ENCODE measurements around the gene SMCP.

DNA sequence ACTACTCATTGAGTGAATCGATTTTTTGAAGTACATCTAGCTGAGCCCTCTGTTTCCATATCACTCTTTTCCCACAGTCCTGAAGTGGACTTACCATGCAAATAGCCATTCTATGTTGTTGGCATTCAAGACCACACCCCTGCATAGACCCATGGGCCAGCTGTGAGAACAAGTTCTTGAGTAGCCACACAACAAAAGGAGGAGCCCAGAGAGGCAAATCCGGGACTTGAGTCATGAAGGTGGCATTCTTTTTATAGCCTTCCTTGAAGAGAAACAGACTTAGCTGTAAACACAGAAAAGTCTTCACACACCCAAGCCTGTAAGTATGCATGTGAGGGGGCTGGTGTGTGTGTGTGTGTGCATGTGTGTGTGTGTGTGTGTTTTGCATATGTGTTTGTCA is 55.1 kb downstream of the SMCP start:
- TF ChIP-seq, protein P1, sequence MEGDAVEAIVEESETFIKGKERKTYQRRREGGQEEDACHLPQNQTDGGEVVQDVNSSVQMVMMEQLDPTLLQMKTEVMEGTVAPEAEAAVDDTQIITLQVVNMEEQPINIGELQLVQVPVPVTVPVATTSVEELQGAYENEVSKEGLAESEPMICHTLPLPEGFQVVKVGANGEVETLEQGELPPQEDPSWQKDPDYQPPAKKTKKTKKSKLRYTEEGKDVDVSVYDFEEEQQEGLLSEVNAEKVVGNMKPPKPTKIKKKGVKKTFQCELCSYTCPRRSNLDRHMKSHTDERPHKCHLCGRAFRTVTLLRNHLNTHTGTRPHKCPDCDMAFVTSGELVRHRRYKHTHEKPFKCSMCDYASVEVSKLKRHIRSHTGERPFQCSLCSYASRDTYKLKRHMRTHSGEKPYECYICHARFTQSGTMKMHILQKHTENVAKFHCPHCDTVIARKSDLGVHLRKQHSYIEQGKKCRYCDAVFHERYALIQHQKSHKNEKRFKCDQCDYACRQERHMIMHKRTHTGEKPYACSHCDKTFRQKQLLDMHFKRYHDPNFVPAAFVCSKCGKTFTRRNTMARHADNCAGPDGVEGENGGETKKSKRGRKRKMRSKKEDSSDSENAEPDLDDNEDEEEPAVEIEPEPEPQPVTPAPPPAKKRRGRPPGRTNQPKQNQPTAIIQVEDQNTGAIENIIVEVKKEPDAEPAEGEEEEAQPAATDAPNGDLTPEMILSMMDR (conservative IDR thresholded peaks at IDR 0.05 in 1 of 2, IDR thresholded peaks at IDR 0.05 in 1 of 2; ENCODE audit: low read depth in 1 of 2, low read length in 2 of 2) = no peak
- TF ChIP-seq EZH2 (IDR thresholded peaks at IDR 0.05; ENCODE audit: low read length, missing control alignments) = no peak
